SU-DHL-6 (cell line): Measurements from ENCODE around the gene ANXA6.

Source experiments
- EZH2phosphoT487 ChIP-seq: fragments of 200-600 bp; sonication (generic), shearing (Covaris generic); conservative IDR thresholded peaks from 2 replicates; pipeline ENCODE4 v1.6.1; 2018; ENCODE audit warnings: mild to moderate bottlenecking, antibody characterized with exemption, low read length, moderate library complexity, mixed read lengths
- TF ChIP-seq, protein P1 (sequence below): fragments of 200-600 bp; sonication (generic); IDR thresholded peaks from one replicate; pipeline ENCODE4 v1.5.1; 2017; ENCODE audit warnings: antibody characterized with exemption, mild to moderate bottlenecking, low read length, moderate library complexity; ENCODE audit not compliant: insufficient read depth, poor library complexity, severe bottlenecking

- no peak for TF ChIP-seq EZH2phosphoT487
- TF ChIP-seq, protein P1, sequence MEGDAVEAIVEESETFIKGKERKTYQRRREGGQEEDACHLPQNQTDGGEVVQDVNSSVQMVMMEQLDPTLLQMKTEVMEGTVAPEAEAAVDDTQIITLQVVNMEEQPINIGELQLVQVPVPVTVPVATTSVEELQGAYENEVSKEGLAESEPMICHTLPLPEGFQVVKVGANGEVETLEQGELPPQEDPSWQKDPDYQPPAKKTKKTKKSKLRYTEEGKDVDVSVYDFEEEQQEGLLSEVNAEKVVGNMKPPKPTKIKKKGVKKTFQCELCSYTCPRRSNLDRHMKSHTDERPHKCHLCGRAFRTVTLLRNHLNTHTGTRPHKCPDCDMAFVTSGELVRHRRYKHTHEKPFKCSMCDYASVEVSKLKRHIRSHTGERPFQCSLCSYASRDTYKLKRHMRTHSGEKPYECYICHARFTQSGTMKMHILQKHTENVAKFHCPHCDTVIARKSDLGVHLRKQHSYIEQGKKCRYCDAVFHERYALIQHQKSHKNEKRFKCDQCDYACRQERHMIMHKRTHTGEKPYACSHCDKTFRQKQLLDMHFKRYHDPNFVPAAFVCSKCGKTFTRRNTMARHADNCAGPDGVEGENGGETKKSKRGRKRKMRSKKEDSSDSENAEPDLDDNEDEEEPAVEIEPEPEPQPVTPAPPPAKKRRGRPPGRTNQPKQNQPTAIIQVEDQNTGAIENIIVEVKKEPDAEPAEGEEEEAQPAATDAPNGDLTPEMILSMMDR, result no peak
Observed at GRCh38 chr5:151158287-151158661, 695 bp upstream of the ANXA6 start.
